Central memory CD8-positive, alpha-beta T cell (primary cell): ENCODE measurements around the gene MACROD2.

Experiments used
- ATAC-seq: fragments of 150-1000 bp; cut with Tn5 transposase; replicated peaks from 2 replicates; pipeline ENCODE4 v1.10.0; 2022; ENCODE audit warnings: mild to moderate bottlenecking, moderate FRiP score, moderate number of reproducible peaks; ENCODE audit not compliant: poor library complexity, severe bottlenecking; ENCODE audit errors: extremely low read depth
- DNase-seq, 2 donors: peaks; one replicate each; pipeline ENCODE4 v3.0.0; 2021; ENCODE audit warnings: low spot score in 2 of 2
- H3K27ac Mint-ChIP-seq: one replicate; pipeline ENCODE4 v1.8.0; 2022; ENCODE audit warnings: low read depth, mild to moderate bottlenecking, moderate library complexity, mixed read lengths
- H3K27me3 Mint-ChIP-seq: one replicate; pipeline ENCODE4 v1.8.0; 2022; ENCODE audit warnings: mixed read lengths
- H3K36me3 Mint-ChIP-seq: one replicate; pipeline ENCODE4 v1.8.0; 2022; ENCODE audit warnings: mild to moderate bottlenecking, moderate library complexity, mixed read lengths; ENCODE audit not compliant: insufficient read depth
- H3K4me1 Mint-ChIP-seq: one replicate; pipeline ENCODE4 v1.8.0; 2022; ENCODE audit warnings: mixed read lengths
- H3K4me3 Mint-ChIP-seq: one replicate; pipeline ENCODE4 v1.8.0; 2022; ENCODE audit warnings: mild to moderate bottlenecking, moderate library complexity, mixed read lengths
- H3K9me3 Mint-ChIP-seq: one replicate; pipeline ENCODE4 v1.8.0; 2022; ENCODE audit warnings: mixed read lengths

Gene MACROD2

GRCh38 chr20:15032352-15032622, 1037.0 kb downstream of the MACROD2 start:
- ATAC-seq (no peak), DNase-seq (no peak)
- Mint-ChIP-seq H3K27me3 (no peaks in the 10 kb centered on the region), H3K4me3 (no peak overlapping the region), H3K27ac (no peak overlapping the region), H3K4me1 (no peaks in the 10 kb centered on the region), H3K9me3 (peaks cover 20% of the 10 kb centered on the region), H3K36me3 (no peaks in the 10 kb centered on the region)

- DNase-seq = no peak
- no peaks in the 10 kb centered on the region for H3K36me3 Mint-ChIP-seq
- H3K27ac Mint-ChIP-seq = no peak overlapping the region
- H3K4me1 Mint-ChIP-seq = no peaks in the 10 kb centered on the region
- no peak for ATAC-seq
- peaks cover 20% of the 10 kb centered on the region for H3K9me3 Mint-ChIP-seq
- no peak overlapping the region for H3K4me3 Mint-ChIP-seq
- H3K27me3 Mint-ChIP-seq = no peaks in the 10 kb centered on the region
Measured at GRCh38 chr20:15033269-15033668, 1038.0 kb downstream of the MACROD2 start.

GRCh38 chr20:15033891-15034290, 1038.6 kb downstream of the MACROD2 start:
- Mint-ChIP-seq H3K4me1 (no peaks in the 10 kb centered on the region), H3K27ac (no peak overlapping the region)

GRCh38 chr20:15036948-15037347, 1041.6 kb downstream of the MACROD2 start:
- no peak for DNase-seq
- no peak overlapping the region for H3K4me3 Mint-ChIP-seq
- ATAC-seq = no peak

More at GRCh38 chr20:15033891-15034290, 1038.6 kb downstream of the MACROD2 start:
- Mint-ChIP-seq H3K4me3 (no peak overlapping the region), H3K36me3 (no peaks in the 10 kb centered on the region), H3K9me3 (peaks cover 20% of the 10 kb centered on the region), H3K27me3 (no peaks in the 10 kb centered on the region)
- DNase-seq (no peak), ATAC-seq (no peak)

GRCh38 chr20:15039088-15039752, 1043.9 kb downstream of the MACROD2 start:
- DNase-seq = no peak

More at GRCh38 chr20:15036948-15037347, 1041.6 kb downstream of the MACROD2 start:
- Mint-ChIP-seq H3K27ac (no peak overlapping the region), H3K36me3 (no peaks in the 10 kb centered on the region), H3K9me3 (peaks cover 28% of the 10 kb centered on the region), H3K27me3 (no peaks in the 10 kb centered on the region), H3K4me1 (no peaks in the 10 kb centered on the region)

GRCh38 chr20:15042723-15043122, 1047.4 kb downstream of the MACROD2 start:
- no peak for DNase-seq
- H3K4me3 Mint-ChIP-seq = no peak overlapping the region
- no peak overlapping the region for H3K27ac Mint-ChIP-seq
- peaks cover 33% of the 10 kb centered on the region for H3K9me3 Mint-ChIP-seq
- H3K27me3 Mint-ChIP-seq = no peaks in the 10 kb centered on the region
- H3K36me3 Mint-ChIP-seq = no peaks in the 10 kb centered on the region
- no peak for ATAC-seq
- H3K4me1 Mint-ChIP-seq = no peaks in the 10 kb centered on the region

More at GRCh38 chr20:15039088-15039752, 1043.9 kb downstream of the MACROD2 start:
- Mint-ChIP-seq H3K27ac (no peak overlapping the region), H3K9me3 (peaks cover 22% of the 10 kb centered on the region), H3K4me1 (no peaks in the 10 kb centered on the region), H3K4me3 (no peak overlapping the region), H3K36me3 (no peaks in the 10 kb centered on the region), H3K27me3 (no peaks in the 10 kb centered on the region)
- no peak for ATAC-seq

- Mint-ChIP-seq H3K9me3 (peaks cover 34% of the 10 kb centered on the region), H3K4me1 (no peaks in the 10 kb centered on the region), H3K36me3 (no peaks in the 10 kb centered on the region), H3K27me3 (no peaks in the 10 kb centered on the region), H3K4me3 (no peak overlapping the region), H3K27ac (no peak overlapping the region)
- ATAC-seq (no peak), DNase-seq (no peak)
Measured at GRCh38 chr20:15045246-15045645, 1049.9 kb downstream of the MACROD2 start.

GRCh38 chr20:15047042-15047441, 1051.7 kb downstream of the MACROD2 start:
- ATAC-seq (no peak), DNase-seq (no peak)
- Mint-ChIP-seq H3K9me3 (peaks cover 28% of the 10 kb centered on the region), H3K27me3 (no peaks in the 10 kb centered on the region), H3K4me1 (no peaks in the 10 kb centered on the region), H3K36me3 (no peaks in the 10 kb centered on the region), H3K27ac (no peak overlapping the region), H3K4me3 (no peak overlapping the region)

- ATAC-seq (no peak), DNase-seq (no peak)
- Mint-ChIP-seq H3K27ac (no peak overlapping the region), H3K9me3 (peaks cover 34% of the 10 kb centered on the region), H3K36me3 (no peaks in the 10 kb centered on the region), H3K4me3 (no peak overlapping the region), H3K4me1 (no peaks in the 10 kb centered on the region), H3K27me3 (no peaks in the 10 kb centered on the region)
Measured at GRCh38 chr20:15047601-15048000, 1052.3 kb downstream of the MACROD2 start.

- Mint-ChIP-seq H3K36me3 (no peaks in the 10 kb centered on the region), H3K4me1 (no peaks in the 10 kb centered on the region), H3K27ac (no peak overlapping the region), H3K9me3 (peaks cover 22% of the 10 kb centered on the region), H3K4me3 (no peak overlapping the region), H3K27me3 (no peaks in the 10 kb centered on the region)
- ATAC-seq (no peak), DNase-seq (no peak)
Measured at GRCh38 chr20:15056246-15056645, 1060.9 kb downstream of the MACROD2 start.

- DNase-seq (no peak), ATAC-seq (no peak)
- no peaks in the 10 kb centered on the region for H3K4me1 Mint-ChIP-seq
- H3K27me3 Mint-ChIP-seq = no peaks in the 10 kb centered on the region
- H3K9me3 Mint-ChIP-seq = peaks cover 14% of the 10 kb centered on the region
- no peak overlapping the region for H3K27ac Mint-ChIP-seq
- H3K4me3 Mint-ChIP-seq = no peak overlapping the region
- H3K36me3 Mint-ChIP-seq = no peaks in the 10 kb centered on the region
Measured at GRCh38 chr20:15058841-15059240, 1063.5 kb downstream of the MACROD2 start.

GRCh38 chr20:15059438-15059837, 1064.1 kb downstream of the MACROD2 start:
- Mint-ChIP-seq H3K27me3 (no peaks in the 10 kb centered on the region), H3K4me3 (no peak overlapping the region), H3K36me3 (no peaks in the 10 kb centered on the region), H3K4me1 (no peaks in the 10 kb centered on the region), H3K9me3 (peaks cover 13% of the 10 kb centered on the region), H3K27ac (no peak overlapping the region)
- ATAC-seq (no peak), DNase-seq (no peak)

- Mint-ChIP-seq H3K4me3 (no peak overlapping the region), H3K27me3 (no peaks in the 10 kb centered on the region), H3K36me3 (no peaks in the 10 kb centered on the region), H3K27ac (no peak overlapping the region), H3K9me3 (peaks cover 13% of the 10 kb centered on the region), H3K4me1 (no peaks in the 10 kb centered on the region)
- ATAC-seq = no peak
- no peak for DNase-seq
Measured at GRCh38 chr20:15060265-15061060, 1065.1 kb downstream of the MACROD2 start.
